HG02852 (cell line): ENCODE measurements around the gene PACRG.
"Not testable (repeated sequence)": the region's sequence is repeated elsewhere in the genome, so short reads cannot be mapped to it uniquely, and the experiment has no call there.

Experiments used
- ATAC-seq: cut with Tn5 transposase; IDR thresholded peaks from one replicate; pipeline ENCODE4 v1.9.1; 2021; ENCODE audit warnings: mild to moderate bottlenecking, moderate library complexity; ENCODE audit not compliant: unreplicated experiment

The PACRG gene

DNA sequence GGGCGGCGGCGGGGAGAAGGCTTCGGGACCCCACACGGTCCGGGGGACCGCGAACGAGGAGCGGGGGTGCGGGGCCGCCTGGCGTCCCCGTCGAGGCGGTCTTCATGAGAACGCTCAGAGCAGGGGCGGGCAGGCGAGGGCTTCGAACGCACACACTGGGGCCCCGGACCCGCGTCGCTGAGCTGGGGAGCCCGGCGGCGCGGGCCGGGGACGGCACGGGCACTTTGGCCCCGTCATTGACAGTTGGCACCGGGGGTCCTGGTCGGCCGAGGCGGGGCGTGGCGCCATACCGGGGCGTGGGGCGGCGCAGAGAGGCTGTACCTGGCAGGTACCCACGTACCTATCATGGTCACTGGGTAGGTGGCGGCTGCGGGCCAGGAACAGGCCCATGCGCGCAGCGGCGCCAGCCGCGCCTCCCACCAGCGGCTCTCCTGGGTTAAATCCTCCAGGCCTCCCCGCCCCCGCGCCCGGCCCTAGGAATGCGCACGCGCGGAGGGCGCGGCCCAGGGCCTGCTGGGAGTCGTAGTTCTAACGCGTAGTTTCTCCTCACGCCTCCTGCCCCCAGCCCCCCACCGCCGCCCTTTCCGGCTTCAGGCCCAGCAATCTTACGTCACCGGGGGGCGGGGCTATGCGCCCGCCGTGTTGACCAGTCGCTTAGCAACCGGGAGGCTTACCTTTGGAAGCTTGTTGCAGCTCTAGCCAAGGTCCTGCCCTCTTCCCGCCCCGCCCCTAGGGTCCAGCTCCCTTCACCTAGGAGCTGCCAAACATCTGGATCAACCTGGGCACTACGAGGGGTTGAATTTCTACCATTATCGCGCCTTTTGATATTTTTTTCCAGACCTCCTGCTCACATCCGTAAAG lies at the start of gene PACRG, which contains the start of gene PRKN:
TSS of gene PACRG (plus strand) at position 653 of the 861 bp plus-strand sequence.
TSS of gene PRKN (minus strand) at position 445 of the 861 bp plus-strand sequence.
- peak; percentile 96 for ATAC-seq

DNA sequence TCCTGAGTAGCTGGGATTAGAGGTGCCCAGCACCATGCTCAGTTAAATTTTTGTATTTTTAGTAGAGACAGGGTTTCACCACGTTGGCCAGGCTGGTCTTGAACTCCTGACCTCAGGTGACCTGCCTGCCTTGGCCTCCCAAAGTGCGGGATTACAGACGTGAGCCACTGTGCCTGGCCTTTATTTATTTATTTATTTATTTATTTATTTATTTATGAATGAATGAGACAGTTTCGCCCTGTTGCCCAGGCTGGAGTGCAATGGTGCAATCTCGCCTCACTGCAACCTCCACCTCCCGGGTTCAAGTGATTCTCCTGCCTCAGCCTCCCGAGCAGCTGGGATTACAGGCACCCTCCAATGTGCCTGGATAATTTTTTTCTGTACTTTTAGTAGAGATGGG lies 48.9 kb upstream of the PACRG start:
- ATAC-seq, result not testable (repeated sequence)

DNA sequence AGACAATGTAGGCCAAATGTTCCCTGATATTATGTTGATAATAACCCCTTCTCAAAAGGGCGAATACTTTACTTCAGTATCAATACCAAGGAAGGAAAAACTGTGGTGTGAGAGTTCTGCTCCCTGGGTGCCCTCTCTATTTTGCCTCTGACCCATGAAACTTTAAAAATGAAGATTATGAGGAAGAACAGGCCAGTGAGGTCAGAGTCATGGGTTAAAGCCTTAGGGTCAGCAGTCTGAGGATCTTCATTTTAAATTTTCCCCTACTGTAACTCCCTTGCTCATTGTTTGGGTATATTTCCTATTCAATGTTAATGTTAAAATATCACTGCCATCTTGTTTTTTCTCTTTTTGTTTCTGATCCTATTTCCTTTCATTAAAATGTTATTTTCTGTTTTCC lies 48.1 kb upstream of the PACRG start:
- ATAC-seq, result no peak

DNA sequence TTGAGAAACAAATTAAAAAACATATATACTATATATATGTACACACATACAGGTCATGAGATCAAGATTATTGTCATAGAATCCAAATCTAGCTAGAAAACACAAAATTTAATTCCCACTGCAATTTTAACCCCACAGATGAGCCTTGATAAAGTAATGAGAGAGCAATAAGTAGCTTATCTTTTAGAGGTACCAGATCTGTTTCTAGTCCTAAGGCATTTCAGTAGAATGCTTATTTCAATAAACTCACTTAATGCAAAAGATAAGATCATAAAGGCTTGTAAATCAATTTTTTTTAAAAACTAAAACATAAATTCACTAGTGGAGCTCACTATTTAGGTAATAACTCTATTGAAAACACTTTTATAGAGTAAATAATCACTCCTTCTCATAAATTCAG lies 47.4 kb upstream of the PACRG start:
- no peak for ATAC-seq

DNA sequence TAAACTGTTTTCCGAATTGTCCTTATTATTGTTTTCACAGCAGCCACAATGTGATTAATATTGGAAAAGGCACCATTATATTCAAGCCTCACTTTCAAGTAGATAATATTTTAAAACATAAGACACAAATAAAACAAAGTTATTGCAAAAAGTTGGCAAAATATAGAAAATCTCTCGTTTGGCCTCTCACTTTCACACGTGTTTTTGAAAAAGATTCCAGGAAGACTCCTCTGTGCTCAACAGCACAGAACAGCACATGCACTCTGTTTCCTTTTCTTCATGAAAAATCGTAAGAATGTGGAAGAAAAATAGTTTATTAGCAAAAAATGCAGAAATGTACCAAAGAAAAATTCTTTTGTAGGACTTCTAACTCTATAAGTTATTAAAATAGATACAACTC lies 46.9 kb upstream of the PACRG start:
- ATAC-seq, result no peak

DNA sequence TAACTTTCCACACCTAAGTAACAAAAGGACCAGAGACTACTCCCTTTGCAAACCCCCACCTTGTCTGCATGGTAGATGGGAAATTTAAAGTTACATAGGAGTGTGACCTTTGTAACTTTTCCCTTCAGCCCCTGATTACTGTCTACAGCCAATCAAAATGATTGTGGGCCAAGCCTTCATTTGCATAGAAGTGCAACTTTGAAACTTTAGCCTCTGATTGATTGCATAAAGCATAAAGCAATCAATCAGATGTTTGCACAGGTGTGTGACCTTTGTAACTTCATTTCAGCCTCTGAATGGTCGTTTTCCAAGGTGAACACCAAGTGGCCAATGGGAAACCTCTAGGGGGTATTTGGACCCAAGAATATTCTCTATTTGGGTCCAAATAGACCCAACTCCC lies 46.3 kb upstream of the PACRG start:
- no peak for ATAC-seq

DNA sequence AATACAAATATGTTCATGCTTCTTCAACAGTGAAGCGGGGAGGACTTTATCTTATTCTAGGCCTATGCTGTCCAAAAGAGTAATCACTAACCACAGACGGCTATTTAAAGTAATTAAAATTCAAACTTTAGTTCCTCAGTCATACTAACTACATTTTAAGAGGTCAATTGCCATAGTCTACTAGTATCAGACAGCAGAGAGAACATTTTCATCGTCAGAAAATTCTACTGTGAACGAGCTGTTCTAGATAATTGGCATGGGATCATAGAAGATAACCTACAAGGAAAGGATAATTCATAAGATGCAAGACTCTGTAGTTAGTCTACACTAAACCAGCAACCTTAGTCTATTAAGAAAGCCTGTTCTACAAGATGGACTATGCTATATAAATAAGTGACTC lies 44.6 kb upstream of the PACRG start:
- no peak for ATAC-seq

DNA sequence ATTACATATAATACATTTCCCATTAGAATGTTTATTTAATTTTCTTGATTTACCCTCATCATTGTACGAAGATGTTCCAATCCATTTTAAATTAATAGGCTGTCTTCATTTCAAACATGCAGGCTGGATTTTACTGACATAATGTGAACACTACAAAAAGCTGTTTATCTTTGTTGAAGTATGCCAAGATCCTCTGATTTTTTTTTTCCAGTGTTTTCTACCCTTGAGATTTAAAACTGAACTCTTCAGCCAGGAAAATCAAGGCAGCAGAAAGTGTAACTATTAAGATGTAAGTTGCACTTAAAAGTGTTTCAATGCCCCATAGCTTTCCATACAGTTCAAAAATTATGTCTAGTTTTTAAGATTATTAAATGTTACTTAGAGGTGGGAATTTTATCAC lies 43.7 kb upstream of the PACRG start:
- no peak for ATAC-seq

DNA sequence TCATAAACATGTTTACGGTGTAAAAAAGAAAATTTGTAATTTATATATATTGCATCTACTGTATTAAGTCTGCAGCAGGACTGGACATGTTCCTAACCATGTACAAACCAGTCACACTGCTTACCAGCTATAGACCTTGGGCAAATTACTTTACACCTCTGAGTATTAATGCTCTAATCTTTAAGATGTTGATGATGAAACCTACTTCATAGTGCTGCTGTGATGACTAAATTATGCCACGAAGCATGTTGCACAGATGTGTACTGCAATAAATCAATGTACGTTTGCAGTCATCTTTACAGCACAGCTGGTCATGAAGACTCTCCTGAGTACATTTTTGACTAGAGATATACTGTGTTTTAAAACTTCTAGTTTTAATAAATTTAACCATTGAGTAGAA lies 42.8 kb upstream of the PACRG start:
- no peak for ATAC-seq

DNA sequence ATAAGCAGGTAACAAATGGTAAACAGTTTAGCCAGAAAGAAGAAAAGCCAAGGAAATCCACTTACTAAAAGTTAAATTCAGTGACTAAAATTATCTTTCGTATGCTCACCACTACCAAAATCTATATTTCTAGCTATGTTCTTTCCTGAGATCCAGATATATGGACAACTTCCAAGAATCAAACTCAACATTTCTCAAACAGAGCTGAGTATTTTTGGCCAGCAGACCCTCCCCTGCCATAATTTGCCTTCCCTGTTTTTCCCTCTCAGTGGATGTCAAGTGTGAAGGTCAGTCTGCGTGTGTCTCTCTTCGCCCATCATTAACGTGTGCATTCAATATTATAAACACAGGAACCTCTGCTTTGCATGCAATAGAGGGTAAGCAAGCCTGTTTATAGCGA lies 42.2 kb upstream of the PACRG start:
- ATAC-seq, result no peak

DNA sequence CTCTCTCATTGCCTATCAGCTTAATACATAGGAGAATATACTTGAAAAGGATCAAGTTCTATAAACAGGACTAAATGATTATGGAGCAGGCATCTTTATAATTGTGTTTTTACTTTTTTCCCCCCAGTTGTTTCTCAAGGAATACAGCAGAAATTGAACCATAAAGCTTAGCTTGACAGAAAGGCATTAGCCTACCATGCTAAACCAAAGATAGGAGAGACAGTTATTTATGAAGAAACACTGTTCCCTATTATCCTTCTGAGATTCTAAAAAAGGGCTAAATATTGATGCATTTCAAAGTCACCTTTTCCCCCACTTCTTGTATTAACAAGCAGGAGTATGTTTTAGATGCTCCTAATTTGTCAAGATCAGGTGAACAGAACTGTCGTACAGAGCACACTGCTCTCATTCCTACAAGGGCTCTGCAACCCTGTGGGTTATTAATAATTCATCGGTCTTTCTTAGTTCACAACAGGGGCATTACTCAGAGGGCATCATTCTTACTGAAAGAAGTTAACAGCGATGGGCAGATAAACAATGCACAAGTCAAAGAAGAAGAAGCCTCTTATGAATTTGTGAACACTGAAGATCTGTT lies 38.9 kb upstream of the PACRG start:
- no peak for ATAC-seq

DNA sequence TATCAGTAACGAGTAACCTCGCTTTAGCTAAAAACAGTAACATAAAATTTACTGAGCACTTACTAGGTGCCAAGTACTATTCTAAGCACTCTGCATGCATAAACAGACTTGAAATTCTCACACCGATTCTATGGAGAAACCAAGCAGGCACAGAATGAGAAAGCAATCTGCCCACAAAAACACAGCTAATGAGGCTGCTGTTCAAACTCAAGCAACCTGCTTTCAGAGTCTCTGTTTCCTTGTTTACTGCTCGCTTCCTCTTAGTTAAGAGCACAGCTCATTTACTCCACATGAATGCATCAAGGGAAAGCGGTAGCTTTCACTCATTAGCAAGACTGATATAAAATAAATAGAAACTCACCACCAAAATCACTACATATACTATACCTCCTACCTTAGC lies 37.6 kb upstream of the PACRG start:
- no peak for ATAC-seq

DNA sequence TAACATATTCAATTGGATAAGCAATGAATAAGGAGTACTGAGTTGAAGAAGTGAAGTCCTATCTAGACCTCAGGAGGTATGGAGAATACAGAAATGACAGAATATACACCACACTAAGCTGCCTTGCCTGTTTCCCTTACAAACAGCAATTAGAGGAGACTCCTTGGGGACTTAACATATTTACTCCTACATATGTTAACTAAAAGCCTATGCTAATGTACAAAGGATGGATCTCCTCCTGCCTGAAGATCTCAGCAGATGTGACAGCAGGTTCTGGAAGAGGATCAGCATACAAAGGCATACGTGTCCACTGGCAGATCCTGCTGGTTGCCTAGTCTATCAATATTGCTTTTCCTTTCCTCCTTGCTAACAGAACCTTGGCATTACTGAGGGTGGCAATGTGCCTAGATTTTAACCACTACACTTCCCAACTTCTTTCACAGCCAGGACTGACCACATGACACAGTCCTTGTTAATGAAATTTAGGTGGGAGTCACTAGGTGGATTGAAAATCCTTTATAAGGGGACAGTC lies 29.8 kb upstream of the PACRG start:
- no peak for ATAC-seq

DNA sequence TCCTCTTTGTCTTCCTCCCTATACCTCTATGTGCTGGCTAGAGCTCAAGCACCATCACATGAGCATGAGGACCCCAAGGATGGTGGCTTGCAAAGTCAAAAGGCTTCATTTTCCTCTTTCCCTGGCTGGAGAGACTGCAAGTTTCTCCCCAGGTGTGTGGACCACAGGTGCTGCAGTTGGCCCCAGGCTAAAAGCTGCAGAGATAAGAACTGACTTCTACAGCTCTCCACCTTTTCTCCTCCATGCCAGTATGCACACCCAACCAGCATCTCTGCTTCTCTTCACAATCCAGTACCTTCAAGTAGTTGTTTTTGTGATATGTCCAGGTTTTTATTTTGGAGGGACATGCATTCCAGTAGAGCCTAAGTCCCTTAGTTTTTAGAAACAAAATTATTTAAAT lies 29.3 kb upstream of the PACRG start:
- no peak for ATAC-seq

DNA sequence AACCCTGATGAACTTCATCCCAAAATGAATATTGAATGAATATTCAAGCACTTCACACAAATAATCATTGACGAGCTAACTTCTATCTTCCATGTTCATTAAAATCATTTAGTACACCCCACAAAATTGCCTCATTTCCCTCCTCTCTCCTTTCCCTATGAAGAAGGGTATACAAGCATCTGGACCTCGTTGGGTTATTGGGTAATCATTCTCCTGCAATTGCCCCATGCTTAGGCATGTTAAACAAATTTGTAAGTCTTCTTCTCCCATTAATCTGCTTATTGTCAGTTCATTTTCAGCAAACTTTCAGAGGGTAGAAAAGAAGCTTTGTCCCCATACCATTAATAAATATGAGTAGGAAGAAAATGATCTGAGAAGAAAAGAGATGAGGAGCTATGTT lies 27.8 kb upstream of the PACRG start:
- ATAC-seq, result no peak

DNA sequence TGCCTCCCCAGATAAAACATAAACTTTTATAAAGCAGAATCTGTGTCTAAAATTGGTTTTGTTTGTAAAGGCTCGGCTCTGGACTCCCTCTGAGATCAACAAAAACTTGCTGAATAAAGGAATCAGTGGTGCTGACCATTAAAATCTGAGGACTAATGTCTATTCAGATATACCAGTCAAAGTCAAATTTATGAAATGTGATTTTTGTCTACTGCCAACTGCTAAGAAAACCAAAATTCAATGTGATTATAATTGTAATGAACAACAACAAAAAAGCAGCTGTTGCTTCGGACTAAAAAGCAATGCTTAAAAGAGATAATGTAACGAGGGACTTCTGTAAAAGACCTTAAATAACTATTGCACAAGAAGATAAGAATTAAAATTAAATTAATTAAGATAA lies 26.8 kb upstream of the PACRG start:
- no peak for ATAC-seq

DNA sequence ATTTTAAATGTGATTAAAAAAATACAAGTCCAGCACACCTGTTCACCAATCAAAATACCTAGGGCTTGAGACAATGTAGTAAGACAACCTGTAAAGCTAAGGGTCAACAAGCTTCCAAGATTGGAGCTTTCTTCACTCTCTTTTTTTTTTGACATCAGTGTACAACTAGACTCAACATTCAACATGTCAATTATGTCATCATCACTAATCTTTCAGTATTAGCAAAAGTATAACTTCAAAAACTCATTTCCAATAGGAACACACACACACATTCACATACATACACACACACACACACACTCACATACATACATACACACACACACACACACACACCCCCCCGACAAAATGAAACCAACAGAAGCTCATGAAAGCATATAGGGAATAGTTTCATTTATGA lies 26.2 kb upstream of the PACRG start:
- ATAC-seq, result no peak

DNA sequence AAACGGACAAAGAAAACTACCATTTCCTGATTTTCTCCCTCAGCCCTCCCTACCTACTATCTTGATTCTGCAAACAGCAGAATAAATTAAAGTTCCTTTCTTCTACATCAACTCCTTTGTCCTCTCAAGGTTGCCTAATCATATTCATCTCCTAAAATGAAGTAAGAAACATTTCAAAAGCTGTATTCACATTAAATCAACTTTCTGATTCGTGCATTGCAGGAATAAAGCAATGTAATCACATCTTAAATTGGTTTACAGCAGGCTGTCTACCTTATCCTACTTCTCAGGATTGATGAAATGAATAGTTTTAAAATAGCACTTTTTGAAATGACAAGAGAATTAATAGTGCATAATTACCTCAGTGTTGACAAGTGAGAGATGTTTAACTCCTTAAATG lies 25.3 kb upstream of the PACRG start:
- no peak for ATAC-seq

DNA sequence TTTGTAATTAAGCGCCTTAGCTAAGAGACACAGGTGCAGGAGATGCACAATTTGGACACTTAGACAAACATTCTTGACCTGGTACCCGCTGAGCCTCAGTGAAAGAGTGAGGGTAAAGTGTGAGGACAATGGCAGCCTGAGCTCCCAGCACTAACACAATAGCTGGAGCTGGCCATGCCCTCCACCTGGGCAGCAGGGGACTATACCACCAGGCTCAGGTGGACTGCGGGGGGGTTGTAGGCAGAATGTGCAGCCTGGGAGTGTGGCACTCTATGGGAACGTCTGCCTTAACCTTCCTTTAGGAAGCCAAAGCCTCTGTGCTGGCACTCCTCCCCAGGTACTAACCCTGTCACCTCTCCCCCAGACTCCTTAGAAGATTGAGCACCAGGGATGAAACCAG lies 23.8 kb upstream of the PACRG start:
- ATAC-seq, result no peak

DNA sequence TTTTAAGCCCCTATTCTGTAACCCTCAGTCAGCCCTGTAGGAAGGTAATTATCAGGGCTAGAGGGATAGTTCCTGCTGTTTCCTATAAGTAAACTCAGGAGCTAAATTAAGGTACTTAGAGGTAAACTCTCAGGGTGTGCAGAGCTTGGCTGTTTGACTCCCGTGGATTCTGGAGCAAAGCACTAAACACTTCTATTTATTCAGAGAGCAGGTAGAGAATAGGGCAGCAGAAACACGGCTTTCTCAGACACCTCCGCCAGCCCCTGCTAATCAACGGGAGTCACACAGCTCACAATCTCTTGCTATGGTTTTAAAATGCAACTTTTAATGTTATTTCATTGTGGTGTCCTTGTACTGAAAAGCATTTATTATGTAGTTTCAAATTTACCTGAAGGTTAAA lies 22.0 kb upstream of the PACRG start:
- no peak for ATAC-seq

DNA sequence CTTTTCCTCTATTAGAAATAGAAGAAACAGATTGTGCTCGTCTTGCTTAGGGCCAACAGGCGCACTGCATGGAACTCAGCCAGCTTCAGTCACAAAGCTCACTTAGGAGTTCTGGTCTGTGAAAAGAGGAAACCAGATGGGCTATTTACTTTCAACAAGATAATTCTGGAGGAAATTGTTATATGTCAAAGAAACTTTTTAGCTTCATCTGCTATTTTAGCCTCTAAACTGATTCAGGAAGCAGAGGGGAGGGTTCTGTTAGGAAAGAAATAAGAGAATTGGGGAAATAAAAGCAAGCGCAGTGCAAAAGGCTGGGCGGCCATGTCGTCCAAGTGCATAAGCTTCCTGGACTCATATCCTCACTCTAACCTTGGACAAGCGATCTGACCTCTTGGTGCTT lies 21.5 kb upstream of the PACRG start:
- ATAC-seq, result no peak

DNA sequence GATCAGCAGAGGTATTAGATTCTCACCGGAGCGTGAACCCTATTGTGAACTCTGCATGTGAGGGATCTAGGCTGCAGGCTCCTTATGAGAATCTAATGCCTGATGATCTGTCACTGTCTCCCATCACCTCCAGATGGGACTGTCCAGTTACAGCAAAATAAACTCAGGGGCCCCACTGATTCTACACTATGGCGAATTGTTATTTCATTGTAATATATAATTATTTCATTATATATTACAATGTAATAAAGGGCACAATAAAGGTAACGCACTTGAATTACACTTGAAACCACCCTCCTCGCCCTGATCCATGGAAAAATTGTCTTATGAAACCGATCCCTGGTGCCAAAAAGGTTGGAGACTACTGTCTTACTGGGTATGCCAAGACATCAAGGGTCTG lies 18.8 kb upstream of the PACRG start:
- no peak for ATAC-seq
